ENCODE measurements around the gene SLC41A3. TPM values are rescaled to one million over a fixed set of nuclear protein-coding genes. Genes with fewer than 3 reads are reported as not detected.

SLC41A3 gene
- total and polyA plus RNA-seq, 2 of the 8 experiments (the other 6 are each of a cell fraction or from before 2014, with no cell fraction given): 30.2 to 56.4 TPM

GRCh38 chr3:125960456-125961288 lies 123.3 kb downstream of the SLC41A3 start:
- H4K8ac ChIP-seq (ENCODE audit: extremely low read depth, insufficient read depth, low read length): no peak overlapping the region
- no peaks in the 10 kb centered on the region for H3K9me3 ChIP-seq (ENCODE audit: insufficient read depth in 2 of 2, low read depth in 1 of 2, low read length in 1 of 2)
- ChIA-PET CTCF (ENCODE audit: partially characterized antibody) (interaction anchor here (0.7 to 1.7 kb wide), 3 partner anchors 11 to 308 kb away, joined by 3 to 4 read pairs (median 3); no protein-coding TSS in a partner anchor), POLR2A (ENCODE audit: partially characterized antibody) (no interaction called here)
- 0 out of 7 replicates have a peak, but pooled peaks cover 0 to 2% (median under 1%) of the 10 kb centered on the region in 4 experiments for H3K27me3 ChIP-seq (replicated peaks in 1 of 4; ENCODE audit: control insufficient read depth in 3 of 4, extremely low read depth in 1 of 4, insufficient read depth in 3 of 4, low read length in 3 of 4)
- no peak overlapping the region for H4K5ac ChIP-seq (ENCODE audit: insufficient read length, low read depth, low read length)
- H3K79me2 ChIP-seq (ENCODE audit: control insufficient read depth in 1 of 2, insufficient read depth in 2 of 2, low read length in 2 of 2): no peaks in the 10 kb centered on the region
- WGBS, 2 experiments (ENCODE audit: extremely low coverage in 1 of 2, insufficient coverage in 1 of 2, insufficient read length in 1 of 2, insufficient replicate concordance in 2 of 2, low coverage in 1 of 2, low lambda C conversion rate in 2 of 2, missing lambda C conversion rate in 1 of 2): 86% methylated on average over 11 of the region's 11 CpGs; no CpG with 5 or more reads in 1 of the 2 experiments
- H3K79me1 ChIP-seq (ENCODE audit: low read depth, low read length): no peaks in the 10 kb centered on the region
- H3K36me3 ChIP-seq (ENCODE audit: control insufficient read depth in 2 of 4, insufficient read depth in 4 of 4, low read length in 3 of 4): no peaks in the 10 kb centered on the region
- no peak overlapping the region for H2BK20ac ChIP-seq (ENCODE audit: low read length)
- H4K91ac ChIP-seq (replicated peaks; ENCODE audit: insufficient read length, low read length): no peak overlapping the region
- no peak overlapping the region for H3K27ac ChIP-seq (ENCODE audit: low read depth, low read length)
- no peaks in the 10 kb centered on the region for H3K4me1 ChIP-seq (replicated peaks in 1 of 4; ENCODE audit: control insufficient read depth in 3 of 4, insufficient read depth in 4 of 4, low read length in 3 of 4)
- H4K20me1 ChIP-seq (replicated peaks in 1 of 2; ENCODE audit: control insufficient read depth in 1 of 2, insufficient read depth in 2 of 2, low read length in 2 of 2): no peaks in the 10 kb centered on the region
- no peak overlapping the region for H2BK120ac ChIP-seq (replicated peaks; ENCODE audit: low read depth, low read length)
- H2BK12ac ChIP-seq (ENCODE audit: low read depth, low read length): no peak overlapping the region
- no peak overlapping the region for H3K14ac ChIP-seq (ENCODE audit: insufficient read length)
- H3K18ac ChIP-seq (ENCODE audit: extremely low read depth, low read length): no peak overlapping the region
- no peak overlapping the region for H3K56ac ChIP-seq (replicated peaks; ENCODE audit: insufficient read length, low read depth, low read length)
- FAIRE-seq (no peak), DNase-seq (ENCODE audit: low read depth in 1 of 2, low spot score in 2 of 2) (no peak)
- H3K23me2 ChIP-seq (ENCODE audit: low read depth, low read length): no peaks in the 10 kb centered on the region
- no peak overlapping the region for H3K4ac ChIP-seq (replicated peaks; ENCODE audit: insufficient read length, low read depth, low read length)
- no peak overlapping the region for H2AFZ ChIP-seq (ENCODE audit: low read length)
- no peak overlapping the region for H3K4me3 ChIP-seq (ENCODE audit: extremely low read depth in 1 of 4, insufficient read depth in 2 of 4, low read depth in 3 of 4, low read length in 4 of 4)
- no peak overlapping the region for H3K9ac ChIP-seq (replicated peaks in 1 of 4; ENCODE audit: extremely low read depth in 1 of 4, low read depth in 3 of 4, low read length in 3 of 4)
- H3K23ac ChIP-seq (ENCODE audit: insufficient read length): no peak overlapping the region
- H2BK5ac ChIP-seq (ENCODE audit: low read depth, low read length): no peak overlapping the region
- no peak overlapping the region for H3K4me2 ChIP-seq (ENCODE audit: insufficient read depth in 1 of 2, low read depth in 2 of 2, low read length in 2 of 2)
- H2AK5ac ChIP-seq (ENCODE audit: low read depth, low read length): no peak overlapping the region
- H2BK15ac ChIP-seq (ENCODE audit: low read length): no peak overlapping the region
- TF ChIP-seq RBBP5 (IDR thresholded peaks at IDR 0.05; ENCODE audit: borderline replicate concordance, low read depth, low read length) (no peak), HDAC6 (IDR thresholded peaks at IDR 0.05; ENCODE audit: low read depth, low read length) (no peak), SIN3A (conservative IDR thresholded peaks at IDR 0.05 in 1 of 2, IDR thresholded peaks at IDR 0.05 in 1 of 2; ENCODE audit: low read depth in 1 of 2, low read length in 2 of 2) (no peak), SP2 (IDR thresholded peaks at IDR 0.05; ENCODE audit: low read length) (no peak), JUND (IDR thresholded peaks at IDR 0.05; ENCODE audit: low read length) (no peak), SIX5 (IDR thresholded peaks at IDR 0.05; ENCODE audit: low read depth, low read length) (no peak), RFX5 (IDR thresholded peaks at IDR 0.05; ENCODE audit: borderline replicate concordance, low read depth, low read length) (no peak), E2F6 (IDR thresholded peaks at IDR 0.05) (no peak), SRF (IDR thresholded peaks at IDR 0.05; ENCODE audit: low read depth, low read length) (no peak), POLR2A (IDR thresholded peaks at IDR 0.05; ENCODE audit: control extremely low read depth in 1 of 2, low read depth in 2 of 2, low read length in 2 of 2) (no peak), CTBP2 (IDR thresholded peaks at IDR 0.05; ENCODE audit: borderline replicate concordance, insufficient read depth, insufficient read length, low read length) (no peak), ASH2L (IDR thresholded peaks at IDR 0.05; ENCODE audit: low read length) (no peak), CHD2 (IDR thresholded peaks at IDR 0.05; ENCODE audit: low read length) (no peak)
